ENCODE measurements around the gene STON2. TPM values are rescaled to one million over a fixed set of nuclear protein-coding genes. Genes with fewer than 3 reads are reported as not detected.

STON2 gene
- total and polyA plus RNA-seq, 2 of the 8 experiments (the other 6 are each of a cell fraction or from before 2014, with no cell fraction given), result 8.9 to 50.0 TPM

GRCh38 chr14:81277096-81277495, 123.0 kb downstream of the STON2 start:
- H2BK120ac ChIP-seq (replicated peaks; ENCODE audit: low read depth, low read length), result no peak overlapping the region
- peaks cover 5 to 15% (median 8%) of the 10 kb centered on the region in 4 experiments; a peak in 5 of 8 replicates for H3K36me3 ChIP-seq (ENCODE audit: control insufficient read depth in 2 of 4, insufficient read depth in 4 of 4, low read length in 3 of 4)
- no peak overlapping the region for H3K27ac ChIP-seq (ENCODE audit: low read depth, low read length)
- H3K9ac ChIP-seq (replicated peaks in 1 of 4; ENCODE audit: extremely low read depth in 1 of 4, low read depth in 3 of 4, low read length in 3 of 4), result no peak overlapping the region
- H2BK15ac ChIP-seq (ENCODE audit: low read length), result no peak overlapping the region
- no peaks in the 10 kb centered on the region for H3K23me2 ChIP-seq (ENCODE audit: low read depth, low read length)
- no peak overlapping the region for H2BK12ac ChIP-seq (ENCODE audit: low read depth, low read length)
- peak overlapping the region; percentile 50; the same call in 1 of the 2 replicates for H2BK5ac ChIP-seq (ENCODE audit: low read depth, low read length)
- no peaks in the 10 kb centered on the region for H3K79me2 ChIP-seq (ENCODE audit: control insufficient read depth in 1 of 2, insufficient read depth in 2 of 2, low read length in 2 of 2)
- POLR2A ChIA-PET (ENCODE audit: partially characterized antibody), result no interaction called here
- H3K14ac ChIP-seq (ENCODE audit: insufficient read length), result no peak overlapping the region
- H3K23ac ChIP-seq (ENCODE audit: insufficient read length), result no peak overlapping the region
- H3K18ac ChIP-seq (ENCODE audit: extremely low read depth, low read length), result no peak overlapping the region
- H3K56ac ChIP-seq (replicated peaks; ENCODE audit: insufficient read length, low read depth, low read length), result no peak overlapping the region
- H3K4me1 ChIP-seq (replicated peaks in 1 of 4; ENCODE audit: control insufficient read depth in 3 of 4, insufficient read depth in 4 of 4, low read length in 3 of 4), result peaks cover 0 to 4% (median 0%) of the 10 kb centered on the region in 4 experiments; a peak in 2 of 7 replicates
- H2BK20ac ChIP-seq (ENCODE audit: low read length), result no peak overlapping the region
- H3K79me1 ChIP-seq (ENCODE audit: low read depth, low read length), result no peaks in the 10 kb centered on the region
- no peak overlapping the region for H3K4me2 ChIP-seq (ENCODE audit: insufficient read depth in 1 of 2, low read depth in 2 of 2, low read length in 2 of 2)
- no peak for TF ChIP-seq HDAC6 (IDR thresholded peaks at IDR 0.05; ENCODE audit: low read depth, low read length)
- no peak for TF ChIP-seq TAF1 (IDR thresholded peaks at IDR 0.05; ENCODE audit: low read depth, low read length)
- no peak for TF ChIP-seq ASH2L (IDR thresholded peaks at IDR 0.05; ENCODE audit: low read length)
- TF ChIP-seq CBX8 (IDR thresholded peaks at IDR 0.05; ENCODE audit: borderline replicate concordance, low read depth, low read length), result no peak
- no peak for TF ChIP-seq EGR1 (IDR thresholded peaks at IDR 0.05; ENCODE audit: borderline replicate concordance, low read depth, low read length)
- no peak for TF ChIP-seq ATF3 (IDR thresholded peaks at IDR 0.05; ENCODE audit: insufficient read depth, low read depth, low read length)
- no peak overlapping the region for H3K4me3 ChIP-seq (ENCODE audit: extremely low read depth in 1 of 4, insufficient read depth in 2 of 4, low read depth in 3 of 4, low read length in 4 of 4)
- H4K8ac ChIP-seq (ENCODE audit: extremely low read depth, insufficient read depth, low read length), result no peak overlapping the region
- no peaks in the 10 kb centered on the region for H3K9me3 ChIP-seq (ENCODE audit: insufficient read depth in 2 of 2, low read depth in 1 of 2, low read length in 1 of 2)
- no peak overlapping the region for H2AK5ac ChIP-seq (ENCODE audit: low read depth, low read length)
- H4K5ac ChIP-seq (ENCODE audit: insufficient read length, low read depth, low read length), result no peak overlapping the region
- WGBS, 2 experiments (ENCODE audit: extremely low coverage in 1 of 2, insufficient coverage in 1 of 2, insufficient read length in 1 of 2, insufficient replicate concordance in 2 of 2, low coverage in 1 of 2, low lambda C conversion rate in 2 of 2, missing lambda C conversion rate in 1 of 2), result 91% methylated on average over 12 of the region's 12 CpGs; no CpG with 5 or more reads in 1 of the 2 experiments
- DNase-seq (ENCODE audit: low read depth in 1 of 2, low spot score in 2 of 2) (no peak), FAIRE-seq (no peak)
- H3K27me3 ChIP-seq (replicated peaks in 1 of 4; ENCODE audit: control insufficient read depth in 3 of 4, extremely low read depth in 1 of 4, insufficient read depth in 3 of 4, low read length in 3 of 4), result no peaks in the 10 kb centered on the region
- no peak overlapping the region for H3K4ac ChIP-seq (replicated peaks; ENCODE audit: insufficient read length, low read depth, low read length)
- H4K20me1 ChIP-seq (replicated peaks in 1 of 2; ENCODE audit: control insufficient read depth in 1 of 2, insufficient read depth in 2 of 2, low read length in 2 of 2), result no peaks in the 10 kb centered on the region
- CTCF ChIA-PET (ENCODE audit: partially characterized antibody), result interaction anchor here (0.8 to 20.7 kb wide), 4 partner anchors 8 to 187 kb away, joined by 3 to 426 read pairs (median 15); no protein-coding TSS in a partner anchor
- no peak overlapping the region for H2AFZ ChIP-seq (ENCODE audit: low read length)
- no peak overlapping the region for H4K91ac ChIP-seq (replicated peaks; ENCODE audit: insufficient read length, low read length)

Measured in H1 (cell line).